Brain microvascular endothelial cell (primary cell): ENCODE data around the gene CHKA.

Experiments
- DNase-seq: peaks from one replicate; pipeline ENCODE4 v3.0.0-alpha.2; 2020
- H3K27ac ChIP-seq: fragments of 250-450 bp; sonication (Bioruptor Pico); 2 replicates; pipeline ENCODE4 v1.5.1; 2020; ENCODE audit warnings: mild to moderate bottlenecking, moderate library complexity
- H3K27me3 ChIP-seq: fragments of 250-450 bp; sonication (Bioruptor Pico); replicated peaks from 2 replicates; pipeline ENCODE4 v1.5.1; 2020; ENCODE audit warnings: mild to moderate bottlenecking
- H3K36me3 ChIP-seq: fragments of 250-450 bp; sonication (Bioruptor Pico); replicated peaks from 2 replicates; pipeline ENCODE4 v1.5.1; 2020; ENCODE audit warnings: mild to moderate bottlenecking
- H3K4me3 ChIP-seq: 2 replicates; pipeline ENCODE4 v1.5.1; 2011; ENCODE audit warnings: low read depth, mild to moderate bottlenecking, control low read depth, low read length, moderate library complexity
- CTCF ChIP-seq: IDR thresholded peaks from 2 replicates; pipeline ENCODE4 v1.5.1; 2011; ENCODE audit warnings: low read depth, mild to moderate bottlenecking, moderate library complexity, low read length, control low read depth, inconsistent platforms; ENCODE audit errors: missing control alignments
- in situ Hi-C: cut with HindIII; loops from 2 replicates; pipeline ENCODE4 v1.10.0; 2017; ENCODE audit warnings: low sequenced_read_pairs, low pct_ligation_motif_present

CHKA gene

GRCh38 chr11:68030318-68031143 lies 90.7 kb downstream of the CHKA start, which contains the start of gene NDUFS8:
NDUFS8 (plus strand) TSS chr11:68030681; CDS start chr11:68032152, 1,471 bp downstream.
- DNase-seq = peak; percentile 99
- H3K27ac ChIP-seq = peak within 1 kb of the TSS; percentile 63
- in situ Hi-C loops = no loop called here
- H3K36me3 ChIP-seq = peaks cover 14% of the 10 kb centered on the region
- no peaks in the 10 kb centered on the region for H3K27me3 ChIP-seq
- no peak for TF ChIP-seq CTCF
- peak within 1 kb of the TSS; percentile 93 for H3K4me3 ChIP-seq

DNA sequence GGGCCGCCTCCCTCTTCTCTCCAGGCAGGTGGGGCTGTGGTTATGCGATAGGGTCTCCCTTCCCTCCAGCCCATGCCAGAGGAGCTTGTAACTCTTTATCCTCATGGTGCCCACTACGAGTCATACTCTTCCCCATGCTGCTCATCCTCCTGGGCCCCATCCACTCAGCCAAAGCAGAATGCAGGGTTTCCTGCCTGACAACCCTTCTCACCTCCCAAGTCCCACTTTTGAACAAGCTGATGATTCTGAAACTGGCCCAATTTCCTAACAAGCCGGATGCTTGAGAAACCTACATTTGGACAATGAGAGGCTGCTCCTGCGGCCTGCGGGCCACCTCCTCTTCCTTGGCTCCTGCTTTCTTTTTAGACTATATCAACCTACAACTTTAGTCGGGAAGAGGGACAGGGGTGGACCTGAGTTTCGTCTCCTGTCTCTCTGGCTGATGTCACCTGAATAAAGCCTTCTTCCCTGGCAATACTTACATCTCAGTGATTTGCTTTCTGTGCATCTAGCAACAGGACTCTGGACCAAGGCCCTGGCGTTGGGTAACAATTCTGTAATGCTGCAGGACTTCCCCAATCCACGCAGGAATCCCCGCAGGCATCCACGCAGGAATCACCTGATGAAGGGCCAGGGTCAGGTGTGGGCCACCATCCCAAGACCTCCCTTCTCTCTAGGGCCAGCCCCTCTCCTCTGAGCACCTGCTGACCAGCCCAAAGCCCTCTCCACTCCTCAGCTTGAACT lies 92.2 kb downstream of the CHKA start:
- no peaks in the 10 kb centered on the region for H3K27me3 ChIP-seq
- TF ChIP-seq CTCF = no peak
- peak overlapping the region; percentile 93 for H3K27ac ChIP-seq
- no peak overlapping the region for H3K4me3 ChIP-seq
- H3K36me3 ChIP-seq = peaks cover 10% of the 10 kb centered on the region
- no peak for DNase-seq
- in situ Hi-C loops = no loop called here

DNA sequence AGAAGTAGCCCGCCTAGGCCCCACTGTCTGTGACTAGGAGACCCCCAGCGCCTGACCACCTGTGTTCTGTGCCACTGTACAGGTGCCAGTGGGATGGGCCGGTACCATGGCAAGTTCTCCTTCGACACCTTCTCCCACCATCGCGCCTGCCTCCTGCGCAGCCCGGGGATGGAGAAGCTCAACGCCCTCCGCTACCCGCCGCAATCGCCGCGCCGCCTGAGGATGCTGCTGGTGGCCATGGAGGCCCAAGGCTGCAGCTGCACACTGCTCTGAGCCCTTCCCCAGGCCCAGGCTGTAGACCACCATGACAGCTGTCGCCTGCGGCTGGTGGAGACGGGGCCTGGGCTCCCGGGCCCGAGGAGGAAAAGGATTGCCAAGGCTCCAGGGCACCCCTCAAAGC lies 93.5 kb downstream of the CHKA start:
- DNase-seq = no peak
- in situ Hi-C loops = no loop called here
- Histone ChIP-seq H3K36me3 (no peaks in the 10 kb centered on the region), H3K4me3 (no peak overlapping the region), H3K27ac (peak overlapping the region; percentile 93), H3K27me3 (no peaks in the 10 kb centered on the region)
- TF ChIP-seq CTCF = no peak

GRCh38 chr11:68026391-68027105 lies 94.6 kb downstream of the CHKA start:
- TF ChIP-seq CTCF = no peak
- H3K27ac ChIP-seq = no peak overlapping the region
- H3K36me3 ChIP-seq = no peaks in the 10 kb centered on the region
- H3K27me3 ChIP-seq = no peaks in the 10 kb centered on the region
- in situ Hi-C loops = no loop called here
- no peak overlapping the region for H3K4me3 ChIP-seq
- no peak for DNase-seq

GRCh38 chr11:68025047-68025446 lies 96.1 kb downstream of the CHKA start:
- TF ChIP-seq CTCF = peak; percentile 30
- in situ Hi-C loops = no loop called here
- DNase-seq = no peak
- Histone ChIP-seq H3K27ac (no peak overlapping the region), H3K36me3 (no peaks in the 10 kb centered on the region), H3K4me3 (no peak overlapping the region), H3K27me3 (no peaks in the 10 kb centered on the region)
